BE2C (cell line): ENCODE data around the gene NRXN2.

Experiments
- DNase-seq: peaks from one replicate; pipeline ENCODE4 v3.0.0-alpha.2; 2020
- H3K27me3 ChIP-seq: fragments of 250-450 bp; sonication (Bioruptor Pico); 2 replicates; pipeline ENCODE4 v1.5.1; 2020; ENCODE audit warnings: mild to moderate bottlenecking
- H3K36me3 ChIP-seq: fragments of 250-450 bp; sonication (Bioruptor Pico); 2 replicates; pipeline ENCODE4 v1.5.1; 2020; ENCODE audit warnings: mild to moderate bottlenecking
- H3K4me1 ChIP-seq: fragments of 250-450 bp; sonication (Bioruptor Pico); 2 replicates; pipeline ENCODE4 v1.5.1; 2020
- H3K4me3 ChIP-seq: 2 replicates; pipeline ENCODE4 v1.5.1; 2011; ENCODE audit warnings: low read depth, low read length
- H3K9me3 ChIP-seq: fragments of 250-450 bp; sonication (Bioruptor Pico); 2 replicates; pipeline ENCODE4 v1.5.1; 2020
- CTCF ChIP-seq: IDR thresholded peaks from 2 replicates; pipeline ENCODE4 v1.5.1; 2012; ENCODE audit warnings: mild to moderate bottlenecking, low read depth, low read length

The NRXN2 gene

DNA sequence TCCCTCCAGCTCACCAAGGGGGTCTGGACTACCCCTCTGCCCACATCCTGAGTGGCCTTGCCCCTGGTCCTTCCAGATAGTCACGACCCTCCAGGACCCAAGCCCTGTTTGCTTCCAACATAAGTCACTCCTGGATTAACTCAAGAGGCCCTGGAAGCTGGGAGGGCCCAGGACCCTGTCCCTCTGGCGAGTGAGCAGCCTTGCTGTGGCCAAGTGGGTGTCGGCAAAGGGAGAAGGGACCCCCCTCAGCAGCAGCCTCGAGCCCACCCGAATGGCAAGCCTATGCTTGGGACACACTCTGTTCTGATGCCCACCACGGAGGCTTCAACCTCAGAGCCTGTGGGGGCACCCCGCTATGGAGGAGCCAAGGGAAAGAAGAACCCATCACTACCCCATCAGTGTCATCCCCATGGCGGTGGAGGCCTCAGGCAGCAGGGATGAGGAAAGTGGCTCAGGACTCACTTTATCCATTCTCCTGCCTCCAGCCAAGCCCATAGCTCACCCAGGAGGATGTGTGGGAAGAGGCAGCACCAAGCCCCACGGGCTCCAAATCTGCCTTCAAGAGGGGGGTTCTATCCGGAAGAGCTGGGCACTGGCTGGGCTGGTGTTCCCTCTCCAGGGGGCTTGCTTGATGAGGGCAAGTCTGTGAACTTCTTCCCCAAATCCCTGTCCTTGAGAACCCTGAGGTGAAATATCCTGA is 119.4 kb downstream of the NRXN2 start:
- Histone ChIP-seq H3K4me3 (no peak overlapping the region), H3K27me3 (no peaks in the 10 kb centered on the region), H3K36me3 (no peaks in the 10 kb centered on the region), H3K9me3 (no peaks in the 10 kb centered on the region), H3K4me1 (no peaks in the 10 kb centered on the region)
- no peak for TF ChIP-seq CTCF
- DNase-seq = no peak

DNA sequence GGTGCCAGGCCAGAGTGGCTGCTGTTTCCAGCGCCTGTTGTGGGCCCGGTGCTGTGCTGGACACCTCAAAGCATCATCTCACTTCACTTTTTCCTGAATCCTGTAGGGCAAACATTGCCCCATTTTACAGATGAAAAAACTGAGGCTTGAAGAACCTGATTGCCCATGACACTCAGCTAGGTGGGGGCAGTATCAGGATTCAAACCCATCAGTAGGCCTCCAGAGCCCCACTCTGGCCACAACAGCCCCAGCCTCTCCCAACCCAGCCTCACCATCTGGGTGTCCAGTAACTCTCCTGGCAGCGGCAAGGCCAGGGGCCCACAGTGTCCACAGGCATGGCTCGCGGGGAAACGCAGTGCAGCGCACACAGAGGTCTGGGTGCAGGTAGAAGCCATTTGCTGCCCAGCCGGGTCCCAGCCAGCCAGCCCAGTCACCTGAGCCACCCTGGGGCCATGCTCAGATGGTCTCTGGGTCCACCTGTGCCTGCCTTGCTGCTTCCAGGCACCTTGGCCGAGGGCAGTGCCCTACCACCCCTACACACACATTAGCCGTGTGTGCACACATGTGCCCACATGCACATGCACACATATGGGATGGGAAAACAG is 120.4 kb downstream of the NRXN2 start:
- Histone ChIP-seq H3K4me3 (no peak overlapping the region), H3K36me3 (no peaks in the 10 kb centered on the region), H3K4me1 (no peaks in the 10 kb centered on the region), H3K27me3 (no peaks in the 10 kb centered on the region), H3K9me3 (no peaks in the 10 kb centered on the region)
- DNase-seq = no peak
- TF ChIP-seq CTCF = no peak

- DNase-seq = no peak
- Histone ChIP-seq H3K36me3 (no peaks in the 10 kb centered on the region), H3K4me1 (no peaks in the 10 kb centered on the region), H3K4me3 (no peak overlapping the region), H3K27me3 (no peaks in the 10 kb centered on the region), H3K9me3 (no peaks in the 10 kb centered on the region)
- TF ChIP-seq CTCF = no peak
Measured at GRCh38 chr11:64601605-64602465, 121.2 kb downstream of the NRXN2 start.

GRCh38 chr11:64600281-64600992 is 122.6 kb downstream of the NRXN2 start:
- H3K27me3 ChIP-seq = no peaks in the 10 kb centered on the region
- no peak for TF ChIP-seq CTCF
- no peaks in the 10 kb centered on the region for H3K36me3 ChIP-seq
- no peak for DNase-seq
- no peaks in the 10 kb centered on the region for H3K4me1 ChIP-seq
- H3K4me3 ChIP-seq = no peak overlapping the region
- H3K9me3 ChIP-seq = no peaks in the 10 kb centered on the region

DNA sequence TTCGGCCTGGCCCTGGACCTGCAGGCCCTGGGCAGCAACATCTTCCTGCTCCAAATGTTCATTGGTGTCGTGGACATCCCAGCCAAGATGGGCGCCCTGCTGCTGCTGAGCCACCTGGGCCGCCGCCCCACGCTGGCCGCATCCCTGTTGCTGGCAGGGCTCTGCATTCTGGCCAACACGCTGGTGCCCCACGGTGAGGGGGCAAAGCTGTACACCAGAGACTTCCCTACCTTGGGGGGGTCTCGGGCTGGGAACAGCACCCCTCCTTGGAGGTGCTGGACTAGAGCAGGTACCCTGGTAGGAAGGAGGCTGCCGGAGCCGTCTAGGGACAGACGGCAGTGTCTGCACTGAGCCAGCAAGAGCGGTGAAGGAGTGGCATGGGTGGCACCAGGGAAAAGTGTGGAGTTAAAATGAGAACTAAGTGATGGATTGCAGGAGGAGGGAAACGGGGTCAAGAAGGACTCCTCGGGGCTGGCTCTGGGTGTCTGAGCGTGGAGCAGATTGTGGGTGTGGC is 123.2 kb downstream of the NRXN2 start:
- Histone ChIP-seq H3K4me3 (no peak overlapping the region), H3K9me3 (no peaks in the 10 kb centered on the region), H3K4me1 (no peaks in the 10 kb centered on the region), H3K36me3 (no peaks in the 10 kb centered on the region), H3K27me3 (no peaks in the 10 kb centered on the region)
- no peak for DNase-seq
- no peak for TF ChIP-seq CTCF
